Activated B cell treated with CpG ODN at 0.5 μM for 24 hours (primary cell): ENCODE results near the gene ITPRIP. TPM values are rescaled to one million over a fixed set of nuclear protein-coding genes. Genes with fewer than 3 reads are reported as not detected.
A peak's percentile ranks its signal among the peaks of the same experiment; 100 is the strongest.

Experiments used
- ATAC-seq: fragments of 200-7000 bp; cut with Tn5 transposase; one replicate; pipeline ENCODE4 v1.10.0; 2021; ENCODE audit warnings: low read depth, mild to moderate bottlenecking, moderate library complexity
- CTCF ChIA-PET: fragments of 350-600 bp; sonication (Branson Sonifier 250); formaldehyde crosslinking; loops from one replicate; lab custom pipeline; 2021; ENCODE audit warnings: antibody characterized with exemption; lab: Charles Lee
- POLR2A ChIA-PET: fragments of 350-600 bp; sonication (Branson Sonifier 250); formaldehyde crosslinking; loops from one replicate; lab custom pipeline; 2021; ENCODE audit warnings: antibody characterized with exemption; lab: Charles Lee
- DNase-seq: peaks from one replicate; pipeline ENCODE4 v3.0.0; 2022
- H3K27ac Mint-ChIP-seq: one replicate; pipeline ENCODE4 v1.8.0; 2020; ENCODE audit warnings: mixed read lengths
- H3K27me3 Mint-ChIP-seq: one replicate; pipeline ENCODE4 v1.8.0; 2021; ENCODE audit warnings: mixed read lengths
- H3K36me3 Mint-ChIP-seq: one replicate; pipeline ENCODE4 v1.8.0; 2021; ENCODE audit warnings: low read depth, mixed read lengths
- H3K4me1 Mint-ChIP-seq: one replicate; pipeline ENCODE4 v1.8.0; 2021; ENCODE audit warnings: mixed read lengths
- H3K4me3 Mint-ChIP-seq: one replicate; pipeline ENCODE4 v1.8.0; 2020; ENCODE audit warnings: mild to moderate bottlenecking, mixed read lengths
- H3K9me3 Mint-ChIP-seq: one replicate; pipeline ENCODE4 v1.8.0; 2020; ENCODE audit warnings: mixed read lengths
- CTCF ChIP-seq: fragments of 200-600 bp; IDR thresholded peaks from one replicate; pipeline ENCODE4 v1.8.0; 2022; ENCODE audit warnings: antibody characterized with exemption, mild to moderate bottlenecking
- intact Hi-C: fragments of 100-400 bp; cut with micrococcal nuclease; formaldehyde crosslinking; loops from one replicate; pipeline ENCODE4 v1.15.1; 2024
- total RNA-seq: library from RNA; stranded (reverse); gene quantifications from 2 replicates; pipeline ENCODE4 v1.2.3, GENCODE V29; 2022

The ITPRIP gene
- total RNA-seq, 1 donor from 2014 or later = 26.1 TPM

GRCh38 chr10:104317269-104317710 is 21.0 kb downstream of the ITPRIP start:
- H3K4me3 Mint-ChIP-seq = no peak overlapping the region
- H3K4me1 Mint-ChIP-seq = peaks cover 55% of the 10 kb centered on the region

GRCh38 chr10:104316321-104317099 is 21.8 kb downstream of the ITPRIP start:
- Mint-ChIP-seq H3K27ac (peak overlapping the region; percentile 44), H3K9me3 (no peaks in the 10 kb centered on the region), H3K36me3 (peaks cover 52% of the 10 kb centered on the region), H3K27me3 (no peaks in the 10 kb centered on the region), H3K4me3 (no peak overlapping the region), H3K4me1 (peaks cover 47% of the 10 kb centered on the region)
- no peak for ATAC-seq
- ChIA-PET POLR2A (interaction anchor here (2.7 kb wide), 1 partner anchor 22 kb away, joined by 6 read pairs; the partner anchor contains the start of gene ITPRIP), CTCF (interaction anchor here (1.0 to 2.4 kb wide), 2 partner anchors 11 to 12 kb away, joined by 3 to 11 read pairs; no protein-coding TSS in a partner anchor)
- DNase-seq = no peak
- intact Hi-C loops = no loop called here
- no peak for TF ChIP-seq CTCF

More at GRCh38 chr10:104317269-104317710, 21.0 kb downstream of the ITPRIP start:
- CTCF ChIA-PET = interaction anchor here (2.4 kb wide), 1 partner anchor 12 kb away, joined by 11 read pairs; no protein-coding TSS in a partner anchor
- TF ChIP-seq CTCF = no peak
- peaks cover 47% of the 10 kb centered on the region for H3K36me3 Mint-ChIP-seq
- H3K9me3 Mint-ChIP-seq = no peaks in the 10 kb centered on the region
- intact Hi-C loops = no loop called here
- H3K27ac Mint-ChIP-seq = peak overlapping the region; percentile 44
- H3K27me3 Mint-ChIP-seq = no peaks in the 10 kb centered on the region
- POLR2A ChIA-PET = interaction anchor here (2.7 kb wide), 1 partner anchor 21 kb away, joined by 6 read pairs; the partner anchor contains the start of gene ITPRIP
- ATAC-seq = no peak
- no peak for DNase-seq

DNA sequence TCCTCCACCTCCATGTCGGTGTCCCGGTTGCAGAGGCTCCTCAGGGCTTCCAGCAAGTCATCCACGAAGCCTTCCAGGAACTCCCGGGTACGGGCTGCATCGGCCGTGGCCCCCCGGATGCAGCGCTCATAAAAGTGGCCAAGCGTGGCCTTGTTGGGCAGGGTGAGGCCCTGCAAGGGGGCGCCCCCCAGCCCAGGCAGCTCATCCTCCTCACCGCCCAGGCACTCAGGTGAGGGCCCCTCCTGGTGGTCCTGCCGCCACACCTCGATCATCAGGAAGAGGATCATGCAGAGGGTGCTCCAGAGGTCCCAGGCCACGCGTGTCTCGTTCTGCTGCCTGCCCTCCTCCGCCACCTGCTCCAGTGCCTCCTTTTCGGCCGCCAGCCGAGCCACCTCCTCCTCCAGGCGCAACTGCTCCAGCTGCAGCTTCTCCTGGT is 22.8 kb downstream of the ITPRIP start:
- Mint-ChIP-seq H3K27me3 (no peaks in the 10 kb centered on the region), H3K4me1 (peaks cover 38% of the 10 kb centered on the region), H3K27ac (no peak overlapping the region), H3K36me3 (peaks cover 61% of the 10 kb centered on the region), H3K4me3 (no peak overlapping the region), H3K9me3 (no peaks in the 10 kb centered on the region)
- intact Hi-C loops = no loop called here
- CTCF ChIA-PET = interaction anchor here (1.0 kb wide), 1 partner anchor 11 kb away, joined by 3 read pairs; no protein-coding TSS in a partner anchor
- ATAC-seq = no peak
- no peak for DNase-seq
- POLR2A ChIA-PET = no interaction called here
- TF ChIP-seq CTCF = no peak

- Mint-ChIP-seq H3K9me3 (no peaks in the 10 kb centered on the region), H3K36me3 (peaks cover 62% of the 10 kb centered on the region), H3K27ac (no peak overlapping the region), H3K27me3 (no peaks in the 10 kb centered on the region), H3K4me3 (no peak overlapping the region), H3K4me1 (peaks cover 32% of the 10 kb centered on the region)
- ChIA-PET CTCF (no interaction called here), POLR2A (interaction anchor here (0.7 kb wide), 1 partner anchor 23 kb away, joined by 4 read pairs; the partner anchor contains the start of gene ITPRIP)
- TF ChIP-seq CTCF = no peak
- DNase-seq (no peak), ATAC-seq (no peak)
- intact Hi-C loops = no loop called here
Observed at GRCh38 chr10:104314591-104315485, 23.4 kb downstream of the ITPRIP start.
